HG03442 (cell line): ENCODE measurements around the gene APOL2.
"Not testable (repeated sequence)": the region's sequence is repeated elsewhere in the genome, so short reads cannot be mapped to it uniquely, and the experiment has no call there.

ENCODE experiments used
- ATAC-seq: cut with Tn5 transposase; IDR thresholded peaks from one replicate; pipeline ENCODE4 v1.9.1; 2021; ENCODE audit warnings: mild to moderate bottlenecking, moderate library complexity; ENCODE audit not compliant: unreplicated experiment

APOL2 gene

GRCh38 chr22:36239401-36240171 lies at the start of gene APOL2:
Gene APOL2, minus strand, starts transcription at chr22:36239527. Its CDS starts 6,365 bp downstream, at chr22:36233162.
- ATAC-seq = peak; percentile 85

- no peak for ATAC-seq
These were observed 49.5 kb upstream of the APOL2 start for GRCh38 chr22:36288571-36289405.

GRCh38 chr22:36287881-36288515 lies 48.7 kb upstream of the APOL2 start:
- no peak for ATAC-seq

- no peak for ATAC-seq
These were observed 47.0 kb upstream of the APOL2 start for GRCh38 chr22:36286096-36286957.

GRCh38 chr22:36285545-36285944 lies 46.2 kb upstream of the APOL2 start:
- ATAC-seq = no peak

GRCh38 chr22:36285017-36285416 lies 45.7 kb upstream of the APOL2 start:
- ATAC-seq = no peak

GRCh38 chr22:36284171-36284571 lies 44.8 kb upstream of the APOL2 start:
- no peak for ATAC-seq

GRCh38 chr22:36282328-36282831 lies 43.1 kb upstream of the APOL2 start:
- no peak for ATAC-seq

GRCh38 chr22:36281781-36282327 lies 42.5 kb upstream of the APOL2 start:
- no peak for ATAC-seq

GRCh38 chr22:36280379-36280778 lies 41.1 kb upstream of the APOL2 start:
- no peak for ATAC-seq

- no peak for ATAC-seq
These were observed 39.9 kb upstream of the APOL2 start for GRCh38 chr22:36279219-36279666.

GRCh38 chr22:36277482-36278291 lies 38.4 kb upstream of the APOL2 start:
- ATAC-seq = no peak

- no peak for ATAC-seq
These were observed 35.2 kb upstream of the APOL2 start for GRCh38 chr22:36274531-36274930.

GRCh38 chr22:36271951-36272350 lies 32.6 kb upstream of the APOL2 start:
- not testable (repeated sequence) for ATAC-seq

- not testable (repeated sequence) for ATAC-seq
These were observed 31.9 kb upstream of the APOL2 start for GRCh38 chr22:36271231-36271630.

GRCh38 chr22:36267896-36268485 lies 28.7 kb upstream of the APOL2 start:
- ATAC-seq = no peak

- ATAC-seq = no peak
These were observed 27.7 kb upstream of the APOL2 start for GRCh38 chr22:36267058-36267457.

GRCh38 chr22:36263886-36264664 lies 24.7 kb upstream of the APOL2 start:
- ATAC-seq = not testable (repeated sequence)
